K562 (cell line): ENCODE results near the gene RBM4B. TPM values are rescaled to one million over a fixed set of nuclear protein-coding genes. Genes with fewer than 3 reads are reported as not detected.

Experiments
- BACH1 ChIP-seq: fragments of 200-800 bp; sonication (Bioruptor generic); IDR thresholded peaks from 2 replicates; pipeline ENCODE4 v1.6.1; 2016; ENCODE audit warnings: missing genetic modification characterization, missing compliant biosample characterization
- BRCA1 ChIP-seq, 2 experiments: fragments of 450-650 bp in 1 of 2; sonication (generic) in 1 of 2; formaldehyde crosslinking in 1 of 2; IDR thresholded peaks; 2 replicates each; pipeline versions ENCODE4 v1.5.0 to v1.6.1; 2017 to 2020; ENCODE audit warnings: mild to moderate bottlenecking in 1 of 2, missing genetic modification reagents in 1 of 2
- CHD2 ChIP-seq: IDR thresholded peaks from 2 replicates; pipeline ENCODE4 v1.6.1; 2011; ENCODE audit warnings: low read depth, low read length
- ELF1 ChIP-seq: fragments of 200-800 bp; sonication (Bioruptor generic); IDR thresholded peaks from 2 replicates; pipeline ENCODE4 v1.6.1; 2016; ENCODE audit warnings: missing genetic modification characterization, missing compliant biosample characterization
- EZH2 ChIP-seq: IDR thresholded peaks from 2 replicates; pipeline ENCODE4 v1.6.1; 2012; ENCODE audit warnings: low read depth, mild to moderate bottlenecking, inconsistent platforms, low read length, borderline replicate concordance
- FOXJ3 ChIP-seq: sonication (generic); formaldehyde crosslinking; IDR thresholded peaks from 2 replicates; pipeline ENCODE4 v1.4.0; 2020; ENCODE audit warnings: mild to moderate bottlenecking, missing genetic modification reagents
- MLX ChIP-seq, 2 experiments: fragments of 450-650 bp in 1 of 2; sonication (generic) in 1 of 2; formaldehyde crosslinking; conservative IDR thresholded peaks; 2 replicates each; pipeline versions ENCODE4 v1.4.0 to v1.8.1; 2020 to 2022; ENCODE audit warnings: mild to moderate bottlenecking in 1 of 2, missing genetic modification reagents in 1 of 2
- NCOA1 ChIP-seq: fragments of 450-650 bp; IDR thresholded peaks from 2 replicates; pipeline ENCODE4 v1.6.1; 2016; ENCODE audit warnings: low read depth
- PHB ChIP-seq: fragments of 250-450 bp; sonication (Bioruptor Pico); IDR thresholded peaks from 2 replicates; pipeline ENCODE4 v1.5.0; 2021
- SIN3B ChIP-seq: fragments of 450-650 bp; IDR thresholded peaks from 2 replicates; pipeline ENCODE4 v1.6.1; 2017; ENCODE audit warnings: low read depth, mild to moderate bottlenecking, moderate library complexity
- SREBF1 ChIP-seq: fragments of 150-350 bp; IDR thresholded peaks from 2 replicates; pipeline ENCODE4 v1.6.1; 2014; ENCODE audit warnings: antibody characterized with exemption, low read depth, low read length, borderline replicate concordance
- TARDBP ChIP-seq: fragments of 450-650 bp; IDR thresholded peaks from 2 replicates; pipeline ENCODE4 v1.6.1; 2016
- ZNF780A ChIP-seq: fragments of 250-450 bp; sonication (Bioruptor Pico); IDR thresholded peaks from 2 replicates; pipeline ENCODE4 v1.5.0; 2021; ENCODE audit warnings: mild to moderate bottlenecking
- polyA plus RNA-seq, 8 experiments: library from polyadenylated mRNA; depleted of rRNA in 4 of 8; stranded (reverse) in 5 of 8; unstranded in 3 of 8; fragments of >200 nt; fragmentation: Nextera tagmentation in 2 of 8; fragmentation: Illumina TruSeq in 1 of 8; extraction: Ambion mirVana in 2 of 8; extraction: Trizol in 1 of 8; gene quantifications; 2 replicates each; pipeline versions ENCODE4 v1.2.1 to v1.2.3, GENCODE V29; 2011 to 2014; ENCODE audit warnings: inconsistent platforms in 1 of 8, missing spikeins in 1 of 8
- total RNA-seq, 7 experiments: library from RNA; depleted of rRNA in 6 of 7; stranded (reverse); fragments of >200 nt in 6 of 7; fragmentation: Illumina TruSeq in 2 of 7; extraction: Trizol in 2 of 7; gene quantifications; 2 replicates each; pipeline versions ENCODE4 v1.2.1 to v1.2.3, GENCODE V29; 2011 to 2021; ENCODE audit warnings: low replicate concordance in 1 of 7
- TF ChIP-seq, protein P1 (sequence below): fragments of 150-350 bp; IDR thresholded peaks from 2 replicates; pipeline ENCODE4 v1.6.1; 2014; ENCODE audit warnings: low read depth, mild to moderate bottlenecking, low read length, borderline replicate concordance
- TF ChIP-seq, protein P2 (sequence below): fragments of 450-650 bp; formaldehyde crosslinking; IDR thresholded peaks from 2 replicates; pipeline ENCODE4 v1.4.0; 2022; ENCODE audit warnings: mild to moderate bottlenecking, moderate library complexity
- TF ChIP-seq, protein P3 (sequence below), 2 experiments: fragments of 450-650 bp; conservative IDR thresholded peaks; 2 replicates each; pipeline ENCODE4 v1.6.1; 2017; ENCODE audit warnings: mild to moderate bottlenecking in 2 of 2, moderate library complexity in 2 of 2
- TF ChIP-seq, protein P4 (sequence below): fragments of 150-350 bp; conservative IDR thresholded peaks from 2 replicates; pipeline ENCODE4 v1.6.1; 2014; ENCODE audit warnings: low read length

RBM4B gene
- total and polyA plus RNA-seq, 9 of the 15 experiments (the other 6 are each of a cell fraction or from before 2014, with no cell fraction given): 14.6 to 39.9 (median 23.3) TPM

GRCh38 chr11:66701432-66702240 lies 23.9 kb upstream of the RBM4B start (continued):
- TF ChIP-seq, protein P1, sequence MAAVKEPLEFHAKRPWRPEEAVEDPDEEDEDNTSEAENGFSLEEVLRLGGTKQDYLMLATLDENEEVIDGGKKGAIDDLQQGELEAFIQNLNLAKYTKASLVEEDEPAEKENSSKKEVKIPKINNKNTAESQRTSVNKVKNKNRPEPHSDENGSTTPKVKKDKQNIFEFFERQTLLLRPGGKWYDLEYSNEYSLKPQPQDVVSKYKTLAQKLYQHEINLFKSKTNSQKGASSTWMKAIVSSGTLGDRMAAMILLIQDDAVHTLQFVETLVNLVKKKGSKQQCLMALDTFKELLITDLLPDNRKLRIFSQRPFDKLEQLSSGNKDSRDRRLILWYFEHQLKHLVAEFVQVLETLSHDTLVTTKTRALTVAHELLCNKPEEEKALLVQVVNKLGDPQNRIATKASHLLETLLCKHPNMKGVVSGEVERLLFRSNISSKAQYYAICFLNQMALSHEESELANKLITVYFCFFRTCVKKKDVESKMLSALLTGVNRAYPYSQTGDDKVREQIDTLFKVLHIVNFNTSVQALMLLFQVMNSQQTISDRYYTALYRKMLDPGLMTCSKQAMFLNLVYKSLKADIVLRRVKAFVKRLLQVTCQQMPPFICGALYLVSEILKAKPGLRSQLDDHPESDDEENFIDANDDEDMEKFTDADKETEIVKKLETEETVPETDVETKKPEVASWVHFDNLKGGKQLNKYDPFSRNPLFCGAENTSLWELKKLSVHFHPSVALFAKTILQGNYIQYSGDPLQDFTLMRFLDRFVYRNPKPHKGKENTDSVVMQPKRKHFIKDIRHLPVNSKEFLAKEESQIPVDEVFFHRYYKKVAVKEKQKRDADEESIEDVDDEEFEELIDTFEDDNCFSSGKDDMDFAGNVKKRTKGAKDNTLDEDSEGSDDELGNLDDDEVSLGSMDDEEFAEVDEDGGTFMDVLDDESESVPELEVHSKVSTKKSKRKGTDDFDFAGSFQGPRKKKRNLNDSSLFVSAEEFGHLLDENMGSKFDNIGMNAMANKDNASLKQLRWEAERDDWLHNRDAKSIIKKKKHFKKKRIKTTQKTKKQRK: no peak
- TF ChIP-seq, protein P2, sequence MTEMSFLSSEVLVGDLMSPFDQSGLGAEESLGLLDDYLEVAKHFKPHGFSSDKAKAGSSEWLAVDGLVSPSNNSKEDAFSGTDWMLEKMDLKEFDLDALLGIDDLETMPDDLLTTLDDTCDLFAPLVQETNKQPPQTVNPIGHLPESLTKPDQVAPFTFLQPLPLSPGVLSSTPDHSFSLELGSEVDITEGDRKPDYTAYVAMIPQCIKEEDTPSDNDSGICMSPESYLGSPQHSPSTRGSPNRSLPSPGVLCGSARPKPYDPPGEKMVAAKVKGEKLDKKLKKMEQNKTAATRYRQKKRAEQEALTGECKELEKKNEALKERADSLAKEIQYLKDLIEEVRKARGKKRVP: peak; percentile 52; the same call in 1 of the 2 replicates
- no peak for TF ChIP-seq BACH1
- TF ChIP-seq NCOA1: peak; percentile 88
- TF ChIP-seq, protein P3, sequence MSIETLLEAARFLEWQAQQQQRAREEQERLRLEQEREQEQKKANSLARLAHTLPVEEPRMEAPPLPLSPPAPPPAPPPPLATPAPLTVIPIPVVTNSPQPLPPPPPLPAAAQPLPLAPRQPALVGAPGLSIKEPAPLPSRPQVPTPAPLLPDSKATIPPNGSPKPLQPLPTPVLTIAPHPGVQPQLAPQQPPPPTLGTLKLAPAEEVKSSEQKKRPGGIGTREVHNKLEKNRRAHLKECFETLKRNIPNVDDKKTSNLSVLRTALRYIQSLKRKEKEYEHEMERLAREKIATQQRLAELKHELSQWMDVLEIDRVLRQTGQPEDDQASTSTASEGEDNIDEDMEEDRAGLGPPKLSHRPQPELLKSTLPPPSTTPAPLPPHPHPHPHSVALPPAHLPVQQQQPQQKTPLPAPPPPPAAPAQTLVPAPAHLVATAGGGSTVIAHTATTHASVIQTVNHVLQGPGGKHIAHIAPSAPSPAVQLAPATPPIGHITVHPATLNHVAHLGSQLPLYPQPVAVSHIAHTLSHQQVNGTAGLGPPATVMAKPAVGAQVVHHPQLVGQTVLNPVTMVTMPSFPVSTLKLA (conservative IDR thresholded peaks at IDR 0.05): peak in 1 of 2 experiments; percentile 70; a peak in 2 of 4 replicates
- TF ChIP-seq PHB: no peak
- TF ChIP-seq SIN3B: no peak
- no peak for TF ChIP-seq CHD2
- TF ChIP-seq FOXJ3: no peak
- no peak for TF ChIP-seq TARDBP
- TF ChIP-seq EZH2: no peak
- TF ChIP-seq, protein P4, sequence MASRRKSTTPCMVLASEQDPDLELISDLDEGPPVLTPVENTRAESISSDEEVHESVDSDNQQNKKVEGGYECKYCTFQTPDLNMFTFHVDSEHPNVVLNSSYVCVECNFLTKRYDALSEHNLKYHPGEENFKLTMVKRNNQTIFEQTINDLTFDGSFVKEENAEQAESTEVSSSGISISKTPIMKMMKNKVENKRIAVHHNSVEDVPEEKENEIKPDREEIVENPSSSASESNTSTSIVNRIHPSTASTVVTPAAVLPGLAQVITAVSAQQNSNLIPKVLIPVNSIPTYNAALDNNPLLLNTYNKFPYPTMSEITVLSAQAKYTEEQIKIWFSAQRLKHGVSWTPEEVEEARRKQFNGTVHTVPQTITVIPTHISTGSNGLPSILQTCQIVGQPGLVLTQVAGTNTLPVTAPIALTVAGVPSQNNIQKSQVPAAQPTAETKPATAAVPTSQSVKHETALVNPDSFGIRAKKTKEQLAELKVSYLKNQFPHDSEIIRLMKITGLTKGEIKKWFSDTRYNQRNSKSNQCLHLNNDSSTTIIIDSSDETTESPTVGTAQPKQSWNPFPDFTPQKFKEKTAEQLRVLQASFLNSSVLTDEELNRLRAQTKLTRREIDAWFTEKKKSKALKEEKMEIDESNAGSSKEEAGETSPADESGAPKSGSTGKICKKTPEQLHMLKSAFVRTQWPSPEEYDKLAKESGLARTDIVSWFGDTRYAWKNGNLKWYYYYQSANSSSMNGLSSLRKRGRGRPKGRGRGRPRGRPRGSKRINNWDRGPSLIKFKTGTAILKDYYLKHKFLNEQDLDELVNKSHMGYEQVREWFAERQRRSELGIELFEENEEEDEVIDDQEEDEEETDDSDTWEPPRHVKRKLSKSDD: no peak
- no peak for TF ChIP-seq BRCA1 (IDR thresholded peaks at IDR 0.05)
- TF ChIP-seq BRCA1 (CRISPR knock-in tag; IDR thresholded peaks at IDR 0.05): no peak
- no peak for TF ChIP-seq ZNF780A (CRISPR knock-in tag)
- no peak for TF ChIP-seq MLX (CRISPR knock-in tag; conservative IDR thresholded peaks at IDR 0.05)
- no peak for TF ChIP-seq SREBF1
- no peak for TF ChIP-seq ELF1
